Hepatocyte (in vitro differentiated cells): ENCODE results near the gene LRRC63.

Experiments used
- CTCF ChIP-seq: fragments of 200-600 bp; sonication (generic); IDR thresholded peaks from 2 replicates; pipeline ENCODE4 v1.5.1; 2016; ENCODE audit warnings: antibody characterized with exemption, mild to moderate bottlenecking; ENCODE audit not compliant: poor library complexity
- EZH2phosphoT487 ChIP-seq: fragments of 200-600 bp; sonication (generic); IDR thresholded peaks from one replicate; pipeline ENCODE4 v1.6.1; 2018; ENCODE audit warnings: antibody characterized with exemption, mild to moderate bottlenecking, low read depth, moderate library complexity; ENCODE audit not compliant: unreplicated experiment, severe bottlenecking

- TF ChIP-seq CTCF: no peak
- TF ChIP-seq EZH2phosphoT487: no peak
Measured at GRCh38 chr13:46270416-46270815, 58.7 kb downstream of the LRRC63 start.
